GM12878 (cell line): ENCODE data around the gene SETD1B. TPM values are rescaled to one million over a fixed set of nuclear protein-coding genes. Genes with fewer than 3 reads are reported as not detected.

Source experiments
- ATAC-seq: fragments of 200-7000 bp; cut with Tn5 transposase; 3 replicates; pipeline ENCODE4 v1.9.1; 2020; ENCODE audit warnings: mild to moderate bottlenecking, moderate library complexity
- BruUV-seq: library from RNA; stranded (reverse); fragments of 400-500 nt; replicated peaks from 2 replicates; lab custom pipeline; 2021; lab: Mats Ljungman, UMichigan
- CTCF ChIA-PET: fragments of 300-600 bp; sonication (Branson Sonifier 250); formaldehyde crosslinking; extraction: SDS; loops from one replicate; lab custom pipeline; 2021; ENCODE audit warnings: inconsistent platforms; lab: Yijun Ruan, JAX
- POLR2A ChIA-PET: fragments of 350-600 bp; formaldehyde crosslinking; extraction: SDS; loops from one replicate; lab custom pipeline; 2021; ENCODE audit warnings: inconsistent platforms; lab: Charles Lee
- RAD21 ChIA-PET: fragments of 300-600 bp; sonication (Branson Sonifier 250); formaldehyde crosslinking; loops from one replicate; lab custom pipeline; 2023; ENCODE audit warnings: antibody characterized with exemption; ENCODE audit not compliant: unreplicated experiment; lab: Charles Lee
- SMC1A ChIA-PET: fragments of 300-600 bp; sonication (Branson Sonifier 250); formaldehyde crosslinking; loops from one replicate; lab custom pipeline; 2023; ENCODE audit not compliant: unreplicated experiment, uncharacterized antibody; lab: Charles Lee
- DNase-seq: peaks from one replicate; pipeline ENCODE4 v3.0.0-alpha.2; 2011; ENCODE audit warnings: low read depth, low spot score
- FAIRE-seq: peaks from 3 replicates; lab custom pipeline; 2011; peaks lifted over from hg19 to GRCh38; lab: Jason Lieb, UNC
- H2AFZ ChIP-seq: 2 replicates; pipeline ENCODE4 v1.6.0; 2011; ENCODE audit warnings: low read depth, low read length, control low read depth; ENCODE audit not compliant: control insufficient read depth
- H3K27ac ChIP-seq: 2 replicates; pipeline ENCODE4 v1.5.1; 2011; ENCODE audit warnings: control low read depth; ENCODE audit not compliant: control insufficient read depth, insufficient read depth
- H3K27me3 ChIP-seq, 2 experiments: replicated peaks in 1 of 2; 2 replicates each; pipeline versions ENCODE4 v1.6.0 to v1.6.1; 2011; ENCODE audit warnings: low read length in 1 of 2; ENCODE audit not compliant: control insufficient read depth in 2 of 2, insufficient read depth in 2 of 2
- H3K36me3 ChIP-seq, 2 experiments: 2 replicates each; pipeline ENCODE4 v1.5.1; 2011; ENCODE audit warnings: low read length in 1 of 2; ENCODE audit not compliant: control insufficient read depth in 2 of 2, insufficient read depth in 2 of 2
- H3K4me1 ChIP-seq: 2 replicates; pipeline ENCODE4 v1.6.1; 2011; ENCODE audit warnings: mild to moderate bottlenecking, low read length, moderate library complexity, mixed read lengths; ENCODE audit not compliant: control insufficient read depth, insufficient read depth
- H3K4me2 ChIP-seq: 2 replicates; pipeline ENCODE4 v1.6.0; 2011; ENCODE audit warnings: control low read depth; ENCODE audit not compliant: control insufficient read depth, insufficient read depth
- H3K4me3 ChIP-seq: fragments of 200-600 bp; sonication (generic); 2 replicates; pipeline ENCODE4 v1.5.1; 2016
- H3K79me2 ChIP-seq: 2 replicates; pipeline ENCODE4 v1.6.0; 2011; ENCODE audit warnings: low read length; ENCODE audit not compliant: control insufficient read depth, insufficient read depth
- H3K9ac ChIP-seq: 2 replicates; pipeline ENCODE4 v1.8.0; 2011; ENCODE audit warnings: low read length, control low read depth, mixed read lengths; ENCODE audit not compliant: control insufficient read depth, insufficient read depth
- H3K9me3 ChIP-seq: replicated peaks from 3 replicates; pipeline ENCODE4 v1.5.1; 2011; ENCODE audit warnings: mild to moderate bottlenecking, low read length; ENCODE audit not compliant: control insufficient read depth, insufficient read depth
- H4K20me1 ChIP-seq: 2 replicates; pipeline ENCODE4 v1.6.0; 2011; ENCODE audit not compliant: control insufficient read depth, insufficient read depth
- ATF3 ChIP-seq: IDR thresholded peaks from 2 replicates; pipeline ENCODE4 v1.6.1; 2011; ENCODE audit warnings: low read depth, mild to moderate bottlenecking, low read length, moderate library complexity, borderline replicate concordance; ENCODE audit errors: extremely low read depth
- BCL11A ChIP-seq: IDR thresholded peaks from 2 replicates; pipeline ENCODE4 v1.6.1; 2011; ENCODE audit warnings: low read depth, low read length
- CTCF ChIP-seq, 3 experiments: IDR thresholded peaks in 2 of 3; conservative IDR thresholded peaks in 1 of 3; 2 replicates each; pipeline ENCODE4 v1.5.1; 2011; ENCODE audit warnings: low read depth in 3 of 3, low read length in 3 of 3, mild to moderate bottlenecking in 3 of 3, control low read depth in 2 of 3, moderate library complexity in 2 of 3, inconsistent platforms in 1 of 3, mixed read lengths in 1 of 3; ENCODE audit not compliant: control insufficient read depth in 2 of 3, insufficient read depth in 1 of 3; ENCODE audit errors: extremely low read depth in 1 of 3
- FOXM1 ChIP-seq: IDR thresholded peaks from 2 replicates; pipeline ENCODE4 v1.6.1; 2012; ENCODE audit warnings: low read depth, mild to moderate bottlenecking, inconsistent platforms, low read length, moderate library complexity
- HDGF ChIP-seq: fragments of 450-650 bp; IDR thresholded peaks from 2 replicates; pipeline ENCODE4 v1.6.1; 2016; ENCODE audit warnings: antibody characterized with exemption
- JUND ChIP-seq: IDR thresholded peaks from 2 replicates; pipeline ENCODE4 v1.6.1; 2012; ENCODE audit warnings: low read depth, mild to moderate bottlenecking, low read length, improper control_type of control experiment, moderate library complexity
- MTA2 ChIP-seq: fragments of 450-650 bp; IDR thresholded peaks from 2 replicates; pipeline ENCODE4 v1.6.1; 2016; ENCODE audit warnings: low read depth, mild to moderate bottlenecking, moderate library complexity
- MTA3 ChIP-seq: IDR thresholded peaks from 2 replicates; pipeline ENCODE4 v1.6.1; 2012; ENCODE audit warnings: low read length, inconsistent platforms, borderline replicate concordance
- NFYA ChIP-seq: IDR thresholded peaks from 2 replicates; pipeline ENCODE4 v1.6.1; 2011; ENCODE audit warnings: low read depth, mild to moderate bottlenecking, low read length, improper control_type of control experiment, borderline replicate concordance
- POLR2A ChIP-seq: IDR thresholded peaks from 2 replicates; pipeline ENCODE4 v1.6.1; 2011; ENCODE audit warnings: low read depth, mild to moderate bottlenecking, low read length
- RAD21 ChIP-seq: IDR thresholded peaks from 2 replicates; pipeline ENCODE4 v1.6.1; 2011; ENCODE audit warnings: mild to moderate bottlenecking, low read depth, low read length, moderate library complexity; ENCODE audit not compliant: insufficient read depth
- RBBP5 ChIP-seq: fragments of 200-600 bp; sonication (generic); conservative IDR thresholded peaks from 2 replicates; pipeline ENCODE4 v1.6.1; 2016
- RUNX3 ChIP-seq: IDR thresholded peaks from 2 replicates; pipeline ENCODE4 v1.6.1; 2012; ENCODE audit warnings: low read length, inconsistent platforms
- SMARCA5 ChIP-seq: fragments of 450-650 bp; IDR thresholded peaks from 2 replicates; pipeline ENCODE4 v1.6.1; 2017; ENCODE audit warnings: mild to moderate bottlenecking
- SPI1 ChIP-seq: IDR thresholded peaks from 2 replicates; pipeline ENCODE4 v1.6.1; 2011; ENCODE audit warnings: low read depth, mild to moderate bottlenecking, low read length, moderate library complexity, borderline replicate concordance; ENCODE audit not compliant: insufficient read depth
- SUZ12 ChIP-seq: fragments of 200-600 bp; sonication (generic); IDR thresholded peaks from one replicate; pipeline ENCODE4 v1.6.1; 2018; ENCODE audit warnings: antibody characterized with exemption, mild to moderate bottlenecking; ENCODE audit not compliant: unreplicated experiment
- TAF1 ChIP-seq: IDR thresholded peaks from 2 replicates; pipeline ENCODE4 v1.6.1; 2011; ENCODE audit warnings: mild to moderate bottlenecking, low read depth, low read length, borderline replicate concordance
- TCF12 ChIP-seq: IDR thresholded peaks from 2 replicates; pipeline ENCODE4 v1.6.1; 2011; ENCODE audit warnings: low read depth, mild to moderate bottlenecking, low read length
- ZNF217 ChIP-seq: fragments of 450-650 bp; IDR thresholded peaks from 2 replicates; pipeline ENCODE4 v1.6.1; 2017; ENCODE audit warnings: antibody characterized with exemption, mild to moderate bottlenecking
- whole genome bisulfite sequencing: methylation state at CpG from one replicate; pipeline ENCODE4 v1.1.6; 2016; ENCODE audit warnings: low lambda C conversion rate; ENCODE audit not compliant: insufficient replicate concordance, insufficient coverage; ENCODE audit errors: missing lambda C conversion rate; 5-methylcytosine and 5-hydroxymethylcytosine counted together
- in situ Hi-C: fragments of 300-500 bp; cut with MboI; formaldehyde crosslinking; loops from 9 replicates; pipeline ENCODE4 v1.14.3; 2018; ENCODE audit warnings: mixed read lengths
- intact Hi-C: fragments of 100-400 bp; cut with micrococcal nuclease; formaldehyde crosslinking; loops from one replicate; pipeline ENCODE4 v1.14.2; 2022; ENCODE audit not compliant: unreplicated experiment
- polyA plus RNA-seq, 11 experiments: library from polyadenylated mRNA; depleted of rRNA in 4 of 11; unstranded in 6 of 11; stranded (reverse) in 5 of 11; fragments of >200 nt; fragmentation: Nextera tagmentation in 4 of 11; fragmentation: Illumina TruSeq in 1 of 11; extraction: Ambion mirVana in 4 of 11; extraction: Trizol in 1 of 11; gene quantifications; 1 replicate in 1 of 11; 2 replicates in 10 of 11; pipeline versions ENCODE4 v1.2.1 to v1.2.3, GENCODE V29; 2011 to 2016; ENCODE audit warnings: inconsistent platforms in 2 of 11, missing spikeins in 2 of 11, low read depth in 1 of 11
- total RNA-seq, 4 experiments: library from RNA; depleted of rRNA in 3 of 4; stranded (reverse); fragments of >200 nt in 3 of 4; fragmentation: Illumina TruSeq in 1 of 4; extraction: Trizol in 1 of 4; gene quantifications; 2 replicates each; pipeline versions ENCODE4 v1.2.1 to v1.2.3, GENCODE V29; 2013 to 2021

Gene SETD1B
- total and polyA plus RNA-seq, 10 of the 15 experiments (the other 5 are each of a cell fraction or from before 2014, with no cell fraction given): 0.50 to 17.3 (median 1.6) TPM

- CTCF ChIA-PET: no interaction called here
- FAIRE-seq: no peak
Measured at GRCh38 chr12:121858662-121859572, 55.1 kb downstream of the SETD1B start, which contains the start of gene HPD. Gene HPD (minus strand): TSS chr12:121858859. CDS start chr12:121858823, 36 bp downstream.

More at GRCh38 chr12:121858662-121859572, 55.1 kb downstream of the SETD1B start, which contains the start of gene HPD:
- Histone ChIP-seq H3K4me1 (no peaks in the 10 kb centered on the region), H3K4me2 (no peak within 1 kb of the TSS), H3K36me3 (no peaks in the 10 kb centered on the region), H2AFZ (no peak within 1 kb of the TSS), H3K9ac (no peak within 1 kb of the TSS), H3K9me3 (no peaks in the 10 kb centered on the region), H3K27ac (no peak within 1 kb of the TSS), H3K4me3 (no peak within 1 kb of the TSS), H4K20me1 (no peaks in the 10 kb centered on the region), H3K79me2 (no peaks in the 10 kb centered on the region), H3K27me3 (no peaks in the 10 kb centered on the region; a peak in 1 of 4 replicates)
- SMC1A ChIA-PET: no interaction called here
- in situ Hi-C loops (no loop called here), intact Hi-C loops (no loop called here)
- POLR2A ChIA-PET: no interaction called here
- 51% methylated on average over 16 of the region's 16 CpGs for WGBS
- RAD21 ChIA-PET: no interaction called here
- TF ChIP-seq POLR2A: no peak
- TF ChIP-seq JUND: no peak
- no peak for TF ChIP-seq SPI1
- no peak for TF ChIP-seq TCF12
- no peak for TF ChIP-seq SMARCA5
- no peak for TF ChIP-seq NFYA
- no peak for TF ChIP-seq SUZ12
- no peak for TF ChIP-seq CTCF (IDR thresholded peaks at IDR 0.05 in 2 of 3, conservative IDR thresholded peaks at IDR 0.05 in 1 of 3; ENCODE audit: control insufficient read depth in 2 of 3, extremely low read depth in 1 of 3, insufficient read depth in 1 of 3, low read depth in 3 of 3, low read length in 3 of 3)
- TF ChIP-seq ATF3: no peak
- TF ChIP-seq BCL11A: no peak
- no peak for TF ChIP-seq MTA3
- TF ChIP-seq HDGF: no peak
- no peak for TF ChIP-seq RAD21
- no peak for TF ChIP-seq RUNX3
- no peak for TF ChIP-seq ZNF217
- no peak for TF ChIP-seq MTA2
- TF ChIP-seq RBBP5: no peak
- TF ChIP-seq TAF1: no peak
- no peak for TF ChIP-seq FOXM1
- DNase-seq (no peak), ATAC-seq (no peak)
- no TSS peak for BruUV-seq
